DMS79 (cell line): ENCODE results near the gene ARHGAP6.
"Not testable (repeated sequence)": the region's sequence is repeated elsewhere in the genome, so short reads cannot be mapped to it uniquely, and the experiment has no call there.

Source experiments
- DNase-seq: peaks from one replicate; lab custom pipeline; 2025; lab: John Stamatoyannopoulos, UW

Gene ARHGAP6

DNA sequence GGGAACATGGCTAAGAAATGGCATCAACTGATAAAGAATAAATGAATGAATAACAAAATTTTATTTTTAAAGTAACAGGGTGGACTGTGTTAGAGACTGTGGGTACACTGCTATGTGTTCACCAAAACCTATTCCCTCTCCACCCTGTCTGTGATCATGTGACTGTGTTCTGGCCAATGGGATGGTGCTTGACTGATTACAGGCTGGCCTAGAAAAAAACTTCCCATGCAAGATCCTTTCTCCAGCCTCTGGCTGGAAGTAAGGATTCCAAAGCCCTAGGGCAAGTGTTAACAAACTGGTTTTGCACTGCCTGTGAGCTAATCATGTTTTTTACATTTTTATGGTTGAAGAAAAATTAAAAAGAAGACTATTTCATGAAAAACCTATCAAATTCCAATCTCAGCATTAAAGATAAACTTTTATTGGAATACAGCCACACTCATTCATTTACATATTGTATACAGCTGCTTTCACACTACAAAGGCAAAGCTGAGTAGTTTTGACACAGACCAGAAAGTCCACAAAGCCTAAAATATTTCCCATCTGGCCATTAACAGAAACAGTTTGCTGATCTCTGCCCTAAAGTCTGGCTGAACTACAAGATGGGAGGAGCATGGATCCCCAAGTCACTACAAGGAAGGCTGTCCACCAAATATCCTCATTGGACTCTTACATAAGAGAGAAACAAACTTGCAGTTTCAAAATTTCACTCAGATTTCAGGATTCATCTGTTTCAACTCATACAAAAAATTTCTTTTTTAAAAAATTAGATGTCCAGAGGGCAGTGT lies 133.2 kb downstream of the ARHGAP6 start:
- DNase-seq: no peak

- no peak for DNase-seq
Measured at GRCh38 chrX:11531226-11531625, 134.5 kb downstream of the ARHGAP6 start.

DNA sequence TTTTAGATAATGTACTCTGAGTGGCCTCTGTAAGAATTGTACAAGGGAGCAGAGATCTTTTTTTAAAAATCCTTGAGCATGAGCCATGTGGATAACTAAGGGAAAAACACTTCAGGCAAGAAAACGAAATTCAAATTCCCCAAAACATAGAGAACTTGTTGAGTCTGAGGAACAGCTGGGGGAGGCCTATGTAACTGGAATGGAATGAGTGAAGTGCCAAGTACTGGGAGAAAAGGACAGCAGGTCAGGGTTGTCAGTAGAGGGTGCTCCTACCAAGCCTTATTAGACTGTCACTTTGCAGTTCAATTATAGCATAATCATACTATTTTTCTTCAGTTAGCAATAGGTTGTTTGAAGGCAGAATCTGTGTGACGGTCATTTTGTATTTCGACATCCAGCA lies 135.1 kb downstream of the ARHGAP6 start:
- DNase-seq: no peak

GRCh38 chrX:11528623-11529022 lies 137.1 kb downstream of the ARHGAP6 start:
- DNase-seq: no peak

- no peak for DNase-seq
Measured at GRCh38 chrX:11525685-11526084, 140.0 kb downstream of the ARHGAP6 start.

DNA sequence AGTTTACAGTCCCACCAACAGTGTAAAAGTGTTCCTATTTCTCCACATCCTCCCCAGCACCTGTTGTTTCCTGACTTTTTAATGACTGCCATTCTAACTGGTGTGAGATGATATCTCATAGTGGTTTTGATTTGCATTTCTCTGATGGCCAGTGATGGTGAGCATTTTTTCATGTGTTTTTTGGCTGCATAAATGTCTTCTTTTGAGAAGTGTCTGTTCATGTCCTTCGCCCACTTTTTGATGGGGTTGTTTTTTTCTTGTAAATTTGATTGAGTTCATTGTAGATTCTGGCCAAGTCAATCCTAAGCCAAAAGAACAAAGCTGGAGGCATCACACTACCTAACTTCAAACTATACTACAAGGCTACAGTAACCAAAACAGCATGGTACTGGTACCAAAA lies 146.5 kb downstream of the ARHGAP6 start:
- not testable (repeated sequence) for DNase-seq

DNA sequence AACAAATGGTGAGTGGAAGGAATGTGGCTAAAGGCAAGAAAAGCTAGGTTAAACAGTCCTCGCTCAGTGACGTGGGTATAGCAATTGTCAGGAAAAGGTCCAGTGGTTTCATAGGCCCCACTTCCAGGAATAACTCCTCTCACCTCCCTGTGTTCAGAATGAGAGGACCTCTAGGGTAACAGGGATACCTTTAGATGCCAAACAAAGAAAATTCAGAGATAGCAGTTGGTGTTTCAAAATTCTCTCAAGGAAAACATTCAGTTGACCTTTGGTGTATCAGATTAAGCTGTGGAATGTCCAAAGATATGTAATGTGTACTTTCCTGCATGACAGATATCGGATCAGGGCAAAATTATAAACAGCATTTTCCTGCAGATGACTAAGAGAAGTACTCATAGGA lies 155.9 kb downstream of the ARHGAP6 start:
- no peak for DNase-seq

- DNase-seq: no peak
Measured at GRCh38 chrX:11504234-11504633, 161.5 kb downstream of the ARHGAP6 start.

DNA sequence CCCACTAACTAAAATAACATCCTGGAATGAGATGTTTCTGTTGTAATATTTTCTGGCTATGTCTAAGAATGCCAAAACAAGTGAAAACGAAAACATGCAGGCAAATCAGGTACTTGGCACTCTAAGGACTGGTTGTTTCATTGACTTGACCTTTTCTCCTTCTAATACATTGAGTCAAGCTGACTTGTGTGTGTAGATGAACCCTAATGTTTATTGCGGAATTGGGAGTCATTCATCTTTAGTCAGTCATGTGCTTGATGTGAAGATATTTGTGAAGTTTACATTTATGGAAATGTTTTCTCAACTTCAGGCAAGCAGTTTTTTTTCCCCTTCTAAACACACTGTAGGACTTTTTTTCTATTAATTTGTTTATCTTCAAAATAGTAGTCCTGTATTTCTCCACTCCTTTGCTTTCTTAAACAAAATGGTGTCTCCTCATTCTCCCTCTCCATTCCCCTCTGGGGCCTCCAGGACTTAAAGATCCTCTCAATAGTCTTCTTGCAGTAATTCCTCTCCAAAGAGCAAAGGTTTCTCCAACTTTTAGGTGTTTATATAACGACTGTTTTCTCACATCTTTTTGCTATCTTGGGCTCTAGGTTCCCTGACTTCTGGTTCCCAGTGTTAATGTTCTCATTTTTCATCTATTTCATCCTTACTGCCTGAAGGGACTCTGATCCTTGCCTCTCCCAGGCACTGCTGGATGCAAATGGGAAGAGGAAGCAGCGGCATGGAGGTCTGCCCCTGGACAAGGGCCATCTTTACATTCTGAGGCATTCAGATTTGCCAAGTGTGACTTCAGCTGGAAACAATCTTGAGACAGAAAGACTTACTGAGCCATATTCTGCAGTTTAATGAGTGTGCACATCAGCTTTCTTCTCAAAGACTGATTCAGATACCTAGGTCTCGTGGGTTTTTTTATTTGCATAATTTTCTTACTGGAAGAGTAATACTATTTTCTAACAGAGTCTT lies 166.4 kb downstream of the ARHGAP6 start:
- DNase-seq: no peak

- DNase-seq: not testable (repeated sequence)
Measured at GRCh38 chrX:11491375-11491774, 174.3 kb downstream of the ARHGAP6 start.

DNA sequence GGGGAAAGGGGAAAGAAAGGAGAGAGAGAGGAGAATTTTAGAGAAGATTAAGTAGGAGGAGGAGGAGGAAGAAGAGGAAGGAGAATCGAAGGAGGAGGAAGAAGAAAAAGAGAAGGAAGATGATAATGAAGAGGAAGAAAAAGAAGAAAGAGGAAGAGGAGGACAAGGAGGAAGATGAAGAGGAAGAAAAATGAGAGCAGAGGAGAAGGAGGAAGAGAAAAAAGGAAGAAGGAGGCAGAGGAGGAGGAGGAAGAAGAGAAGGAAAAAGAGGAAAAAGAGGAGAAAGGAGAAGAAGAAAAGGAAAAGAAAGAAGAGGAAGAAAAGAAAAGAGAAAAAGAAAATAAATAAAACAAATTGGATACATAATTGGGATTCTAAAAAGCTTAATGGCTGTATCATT lies 181.4 kb downstream of the ARHGAP6 start:
- no peak for DNase-seq

GRCh38 chrX:11481035-11481434 lies 184.7 kb downstream of the ARHGAP6 start:
- DNase-seq: no peak

DNA sequence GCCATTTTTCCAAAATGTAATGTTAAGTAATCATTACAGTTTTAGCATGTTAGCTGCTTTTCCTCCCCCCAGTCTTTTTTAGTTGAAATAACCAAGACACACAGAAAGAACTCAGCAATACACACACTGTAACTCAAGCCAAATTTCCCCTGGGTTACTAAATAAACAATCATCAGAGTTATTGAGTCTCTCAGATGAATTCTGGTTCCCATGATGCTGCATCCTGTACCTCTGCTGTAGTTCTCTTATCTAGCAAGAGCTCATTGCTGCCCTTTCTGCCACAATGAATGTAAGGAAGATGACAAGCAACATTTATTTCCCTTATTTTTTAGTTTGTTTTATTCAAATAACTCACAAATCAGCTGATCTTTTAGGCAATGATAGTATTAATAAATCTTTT lies 185.1 kb downstream of the ARHGAP6 start:
- no peak for DNase-seq

- DNase-seq: no peak
Measured at GRCh38 chrX:11478911-11479310, 186.8 kb downstream of the ARHGAP6 start.

DNA sequence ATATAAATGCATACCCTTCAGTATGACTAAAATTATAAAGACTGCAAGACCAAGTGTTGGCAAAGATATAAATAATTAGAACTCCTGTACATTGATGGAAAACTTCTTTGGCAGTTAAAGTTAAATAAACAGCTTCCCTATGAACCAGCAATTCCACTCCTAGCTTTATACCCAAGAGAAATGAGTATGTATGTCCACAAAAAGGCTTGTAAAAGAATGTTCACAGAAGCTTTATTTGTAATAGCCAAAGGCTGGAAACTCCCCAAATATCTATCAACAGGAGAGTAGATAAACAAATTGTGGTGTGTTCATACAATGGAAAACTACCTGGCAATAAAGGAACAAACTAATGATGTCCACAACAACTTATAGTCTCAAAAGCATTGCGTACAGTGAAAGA lies 187.7 kb downstream of the ARHGAP6 start:
- DNase-seq: no peak

DNA sequence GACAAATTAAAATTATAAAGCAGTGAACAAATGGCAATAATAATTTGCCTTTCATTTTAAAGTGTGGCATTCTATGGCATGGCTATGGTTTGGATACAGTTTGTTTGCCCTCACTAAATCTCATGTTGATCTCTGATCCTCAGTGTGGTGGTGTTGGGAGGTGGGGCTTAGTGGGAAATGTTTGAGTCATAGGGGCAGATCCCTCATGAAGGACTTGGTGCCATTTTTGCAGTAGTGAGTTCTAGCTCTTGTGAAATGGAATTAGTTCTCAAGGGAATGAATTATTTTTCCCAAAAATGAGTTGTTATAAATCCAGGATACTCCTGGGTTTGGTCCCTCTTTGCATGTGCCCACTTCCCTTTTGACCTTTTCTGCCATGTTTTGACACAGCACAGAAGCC lies 191.1 kb downstream of the ARHGAP6 start:
- DNase-seq: no peak

DNA sequence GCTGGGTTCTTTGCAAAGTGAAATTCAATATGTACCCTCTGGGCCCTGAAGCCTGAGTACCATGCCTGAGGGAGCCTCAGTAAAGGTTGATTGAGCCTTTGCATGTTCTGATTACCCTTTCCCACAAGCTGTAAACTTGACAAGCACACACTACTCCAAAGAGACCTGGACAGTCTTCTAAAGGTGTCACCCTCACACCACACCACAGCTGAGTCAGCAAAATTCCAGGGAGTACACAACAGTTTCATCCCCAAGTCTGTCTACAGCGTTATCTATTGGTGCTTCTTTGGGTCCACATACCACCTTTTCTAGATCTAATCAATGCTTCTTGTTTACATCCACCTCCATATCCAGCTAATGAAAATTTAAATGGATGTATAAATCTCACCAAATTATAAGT lies 191.7 kb downstream of the ARHGAP6 start:
- no peak for DNase-seq

- DNase-seq: no peak
Measured at GRCh38 chrX:11472879-11473278, 192.8 kb downstream of the ARHGAP6 start.

GRCh38 chrX:11472381-11472780 lies 193.3 kb downstream of the ARHGAP6 start:
- no peak for DNase-seq

DNA sequence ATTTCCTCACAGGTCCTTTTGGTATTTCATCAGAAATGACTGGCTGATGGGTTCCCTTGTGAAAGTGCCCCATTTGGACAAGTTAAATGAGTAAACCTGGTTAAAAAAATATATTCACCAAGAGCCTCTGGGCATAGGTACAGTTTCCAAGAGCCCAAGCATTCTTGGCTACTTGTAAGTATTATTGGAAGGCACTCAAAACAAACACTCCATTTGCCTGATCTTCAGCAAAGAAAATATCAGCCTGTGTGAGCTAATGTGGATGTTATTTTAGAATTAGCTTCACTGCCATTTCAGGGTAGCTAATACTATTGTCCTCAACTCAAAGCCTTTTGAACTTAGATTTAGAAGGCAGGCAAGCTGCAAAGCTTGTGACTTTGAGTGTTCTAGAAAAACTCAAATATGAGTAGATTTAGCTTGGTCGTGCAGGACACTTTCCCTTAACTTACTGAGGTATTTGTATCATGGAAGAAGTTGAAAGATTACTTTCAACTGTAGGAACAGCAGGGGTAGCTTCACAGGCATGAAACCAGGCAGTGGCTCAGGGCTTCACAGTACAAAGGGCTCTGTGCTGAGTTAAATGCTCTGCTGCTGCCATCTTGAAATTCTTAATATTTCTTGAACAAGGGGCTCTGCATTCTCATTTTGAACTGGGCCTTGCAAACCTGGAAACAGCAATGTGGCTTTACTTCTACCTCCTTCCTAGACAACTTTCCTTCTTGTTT lies 195.3 kb downstream of the ARHGAP6 start:
- no peak for DNase-seq

DNA sequence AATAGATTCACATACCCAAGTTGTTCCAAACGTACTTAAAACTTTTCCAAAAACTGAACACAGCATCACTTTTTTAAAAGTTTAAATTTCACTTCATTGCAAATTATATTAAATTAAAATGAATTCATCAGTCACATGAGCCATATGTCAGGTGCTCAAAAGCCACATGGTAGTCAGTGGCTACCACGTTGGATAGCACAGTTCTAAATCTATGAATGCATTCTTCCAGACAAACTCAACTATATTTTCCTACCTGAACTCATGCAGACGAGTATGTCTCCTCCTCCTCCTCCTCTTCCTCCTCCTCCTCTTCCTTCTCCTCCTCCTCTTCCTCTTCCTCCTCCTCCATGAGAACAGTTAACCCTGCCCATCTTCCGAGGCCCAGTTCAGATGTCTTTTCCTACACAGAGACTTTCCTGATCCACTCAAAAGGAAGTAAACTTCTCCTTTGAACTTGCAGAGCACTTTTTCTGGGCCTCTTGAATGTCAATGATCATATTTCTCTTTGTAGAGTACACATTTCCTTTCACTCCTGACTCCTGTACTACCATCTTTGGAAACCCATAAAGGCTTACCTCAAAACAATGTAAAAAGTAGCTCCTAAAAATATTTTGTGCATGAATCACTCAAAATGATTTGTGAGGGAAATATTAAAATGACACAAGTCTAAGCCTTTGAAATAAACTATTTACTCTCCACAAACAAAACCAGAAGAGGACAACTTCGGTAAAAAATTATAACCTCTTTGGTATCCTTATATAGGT lies 199.9 kb downstream of the ARHGAP6 start:
- no peak for DNase-seq
